NCI-H748 (cell line): ENCODE measurements around the gene DPP6.

Experiments
- DNase-seq: peaks from one replicate; lab custom pipeline; 2025; ENCODE audit not compliant: unreplicated experiment; lab: John Stamatoyannopoulos, UW

The DPP6 gene

DNA sequence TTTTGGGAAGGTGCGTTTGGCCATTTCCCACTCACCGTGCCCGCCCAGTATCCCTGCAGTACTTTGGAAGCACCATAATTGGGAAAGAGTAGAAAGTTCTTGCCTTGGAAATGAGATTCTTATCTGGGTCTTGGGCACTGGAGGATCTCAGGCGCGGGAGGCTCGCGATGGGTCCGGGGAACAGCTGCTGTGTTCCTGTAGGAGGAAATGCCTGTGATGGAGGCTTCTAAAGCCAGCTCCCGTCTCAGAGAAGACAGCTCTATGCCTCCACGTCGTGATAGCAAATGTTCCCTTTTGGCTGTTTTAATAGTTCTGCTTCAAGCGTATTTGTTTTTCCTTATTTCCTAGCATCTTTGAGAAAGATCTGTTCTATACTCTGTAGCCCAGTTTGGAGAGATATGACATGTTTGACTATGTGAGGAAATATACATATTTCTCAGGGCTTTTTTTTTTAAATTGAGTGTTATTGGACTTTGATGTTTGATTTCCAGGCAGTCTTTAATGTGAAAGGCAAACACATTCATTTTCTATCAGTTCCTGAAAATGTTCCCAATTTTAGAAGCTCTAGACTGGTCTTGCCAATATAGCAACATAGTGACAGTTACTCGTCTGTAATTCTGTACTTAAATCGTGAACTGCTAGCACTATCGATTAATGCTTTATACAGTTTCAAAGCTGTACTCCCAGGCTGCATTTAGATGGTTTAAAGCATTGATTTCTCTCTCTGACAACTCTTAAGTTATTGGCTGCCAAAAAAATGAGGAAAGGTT lies 280.8 kb downstream of the DPP6 start:
- no peak for DNase-seq

GRCh38 chr7:154336295-154336694 lies 284.1 kb downstream of the DPP6 start:
- DNase-seq: no peak

GRCh38 chr7:154338701-154339506 lies 286.7 kb downstream of the DPP6 start:
- no peak for DNase-seq

- no peak for DNase-seq
Measured at GRCh38 chr7:154342971-154343633, 290.9 kb downstream of the DPP6 start.

- no peak for DNase-seq
Measured at GRCh38 chr7:154343778-154344412, 291.7 kb downstream of the DPP6 start.

GRCh38 chr7:154345093-154345492 lies 292.9 kb downstream of the DPP6 start:
- DNase-seq: no peak

DNA sequence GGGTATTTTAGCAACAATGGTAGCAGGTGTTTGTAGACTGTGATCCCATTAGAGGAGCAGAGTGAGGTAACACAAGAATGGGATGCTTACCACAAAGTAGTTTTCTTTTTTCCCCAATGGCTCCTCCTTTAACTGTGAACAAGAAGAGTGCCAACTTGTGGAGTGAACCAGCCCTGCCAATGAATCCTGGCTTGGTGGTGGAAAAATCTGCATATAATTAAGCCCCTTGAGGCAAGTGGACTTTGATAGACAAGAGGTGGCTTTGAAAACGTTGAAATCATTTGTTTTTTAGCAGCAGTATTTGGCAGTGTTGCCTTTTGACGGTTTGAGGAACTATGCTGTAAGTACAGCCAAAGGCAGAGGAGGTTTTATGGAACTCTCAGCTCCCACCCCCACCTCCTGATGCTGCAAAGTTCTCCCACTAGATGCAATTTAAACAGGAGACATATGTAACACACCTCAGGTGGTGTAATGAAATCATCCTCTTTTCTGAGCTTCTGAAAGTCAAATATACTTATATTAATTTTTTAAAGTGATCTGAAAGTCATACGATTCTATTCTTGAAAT lies 295.6 kb downstream of the DPP6 start:
- DNase-seq: no peak

GRCh38 chr7:154350892-154351291 lies 298.7 kb downstream of the DPP6 start:
- no peak for DNase-seq

- DNase-seq: no peak
Measured at GRCh38 chr7:154353355-154353767, 301.2 kb downstream of the DPP6 start.

DNA sequence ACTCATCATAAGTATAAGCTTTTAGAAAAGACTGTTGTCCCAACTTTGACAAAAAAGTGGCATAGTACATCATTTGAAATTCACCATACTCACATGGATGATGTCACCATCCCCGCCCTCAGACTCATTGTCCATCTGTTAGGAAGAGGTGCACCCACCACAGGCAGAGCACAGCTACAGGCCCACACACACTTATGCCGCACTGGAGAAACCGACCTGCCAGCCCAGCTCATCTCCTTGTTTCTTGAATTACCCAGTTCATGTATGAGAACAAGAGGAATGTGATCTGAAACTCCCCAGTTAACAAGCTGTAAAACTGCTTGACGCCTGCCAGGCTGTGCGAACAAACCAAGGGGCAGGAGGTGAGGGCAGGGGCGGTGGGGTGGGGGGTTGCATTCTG lies 312.0 kb downstream of the DPP6 start:
- no peak for DNase-seq

- DNase-seq: no peak
Measured at GRCh38 chr7:154371424-154371823, 319.2 kb downstream of the DPP6 start.

DNA sequence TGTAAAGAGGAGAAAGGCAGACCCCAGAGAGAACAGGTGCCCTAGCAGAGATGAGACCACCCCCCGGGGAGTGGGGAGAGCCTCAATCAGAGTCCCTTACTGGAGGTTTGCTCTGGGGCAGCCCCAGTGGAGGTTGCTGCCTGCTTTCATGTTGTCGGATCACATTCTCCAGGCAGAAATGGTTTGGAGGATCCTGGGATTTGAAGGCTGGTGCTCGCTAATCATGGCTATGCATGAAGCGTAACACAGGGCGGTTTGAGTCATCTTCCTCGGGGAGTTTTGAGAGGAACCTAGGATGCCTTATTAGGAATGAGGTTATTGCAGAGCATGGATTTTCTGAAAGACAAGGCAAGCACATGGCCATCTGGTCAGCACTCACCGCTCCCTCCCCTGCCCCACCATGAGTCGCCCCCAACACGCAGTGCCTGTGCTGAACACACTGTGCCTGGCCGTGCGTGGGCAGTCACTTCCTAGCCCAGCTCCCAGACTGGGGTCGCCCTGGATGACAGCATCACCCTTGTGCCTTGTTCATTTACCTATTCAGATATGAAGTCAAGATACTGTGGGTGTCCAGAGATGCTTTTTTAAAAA lies 319.9 kb downstream of the DPP6 start:
- no peak for DNase-seq

GRCh38 chr7:154373956-154374355 lies 321.8 kb downstream of the DPP6 start:
- DNase-seq: no peak

DNA sequence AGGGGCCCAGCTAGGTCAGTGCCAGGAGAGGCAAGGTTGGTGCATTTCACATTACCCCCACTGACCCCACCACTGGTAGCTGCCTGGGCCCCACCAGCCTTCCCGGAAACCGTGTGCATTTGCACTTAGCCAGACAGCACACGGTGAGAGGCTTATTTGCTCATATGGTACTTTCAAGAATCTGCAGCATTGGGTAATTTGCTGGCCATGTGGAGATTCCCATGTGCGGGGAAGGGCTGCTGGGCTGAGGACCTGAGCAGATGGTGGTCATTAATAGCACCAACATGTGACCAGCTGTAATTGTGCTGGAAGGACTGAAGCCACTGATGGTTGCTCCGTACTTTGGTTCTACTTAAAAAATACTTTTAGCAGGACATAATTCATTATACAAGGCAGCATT lies 323.8 kb downstream of the DPP6 start:
- DNase-seq: no peak

GRCh38 chr7:154380771-154381170 lies 328.6 kb downstream of the DPP6 start:
- DNase-seq: no peak

GRCh38 chr7:154383045-154383444 lies 330.8 kb downstream of the DPP6 start:
- DNase-seq: no peak

- DNase-seq: no peak
Measured at GRCh38 chr7:154385214-154385613, 333.0 kb downstream of the DPP6 start.

DNA sequence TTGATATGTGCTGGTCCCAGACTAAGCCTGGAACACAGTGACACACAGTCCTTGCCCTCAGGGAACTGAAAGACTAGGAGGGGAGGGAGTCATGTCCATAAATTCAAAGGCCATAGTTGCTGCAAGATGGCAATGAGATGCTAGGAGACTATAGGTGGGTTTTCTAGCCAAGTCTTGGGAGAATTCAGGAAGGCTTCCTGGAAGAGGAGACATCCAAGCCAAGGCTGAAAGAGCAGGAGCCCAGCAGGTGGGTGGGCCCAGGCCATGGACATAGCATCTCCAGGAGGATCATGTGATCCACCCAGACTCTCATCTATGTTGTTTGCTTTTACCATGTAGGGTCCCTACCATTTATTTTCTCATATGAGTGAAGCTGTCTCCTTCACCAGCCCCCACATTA lies 335.1 kb downstream of the DPP6 start:
- DNase-seq: no peak

DNA sequence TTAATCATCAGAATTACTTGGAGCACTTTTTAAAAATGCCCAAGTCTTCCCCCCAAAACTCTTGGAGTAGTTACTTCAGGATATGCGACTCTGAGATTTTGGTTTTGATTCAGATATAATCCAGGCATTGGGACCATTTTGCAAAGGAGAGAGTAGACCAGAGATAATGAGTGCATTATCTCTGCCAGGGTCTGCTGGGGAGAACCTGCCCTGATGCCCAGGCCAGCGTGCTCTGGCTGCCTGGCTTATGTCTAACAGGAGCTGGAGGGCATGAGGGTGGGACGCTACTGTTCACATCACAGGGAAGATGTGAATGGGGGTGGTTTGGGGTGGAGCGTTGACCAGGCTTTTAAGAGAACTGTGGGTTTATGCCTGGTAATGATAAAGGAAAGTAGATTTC lies 336.2 kb downstream of the DPP6 start:
- no peak for DNase-seq

DNA sequence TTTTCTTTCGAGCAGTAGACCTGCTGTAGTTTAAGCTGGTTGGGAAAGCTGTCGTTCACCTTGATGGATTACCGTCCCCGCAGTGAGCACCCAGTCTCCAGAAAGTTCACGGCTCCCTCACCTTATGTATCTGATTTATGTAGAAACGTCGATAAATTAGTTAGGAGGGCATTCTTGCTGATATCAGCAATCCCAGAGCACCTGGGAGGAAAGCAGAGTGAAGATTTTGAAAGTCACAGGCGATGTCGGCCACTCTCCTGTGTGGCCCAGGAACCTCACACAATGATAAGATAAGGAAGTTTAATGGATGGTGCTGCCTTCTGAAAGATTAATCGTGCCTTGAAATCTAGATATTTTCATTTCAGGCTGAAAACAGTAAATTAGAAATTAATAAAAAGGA lies 336.8 kb downstream of the DPP6 start:
- DNase-seq: no peak

DNA sequence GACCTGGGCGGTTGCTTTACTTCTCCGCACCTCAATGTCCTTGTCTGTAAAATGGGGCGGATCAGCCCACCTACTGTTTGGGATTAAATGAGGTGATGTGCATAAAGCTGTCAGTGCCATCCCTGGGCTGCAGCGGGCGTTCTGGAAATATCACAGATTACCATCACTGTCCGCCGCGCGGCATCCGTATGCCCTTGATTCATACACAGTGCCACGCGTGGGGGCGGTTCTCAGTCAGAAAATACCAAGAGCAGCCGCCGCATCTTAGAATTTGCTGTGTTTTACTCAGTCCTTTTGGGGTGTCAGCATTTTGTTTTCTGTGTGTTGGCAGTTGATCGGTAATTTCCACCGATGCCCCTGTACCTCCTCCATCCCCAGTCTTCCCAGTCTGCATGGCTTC lies 338.8 kb downstream of the DPP6 start:
- DNase-seq: no peak
